SU-DHL-6 (cell line): ENCODE data around the gene CIZ1.

ENCODE experiments used
- EZH2phosphoT487 ChIP-seq: fragments of 200-600 bp; sonication (generic), shearing (Covaris generic); conservative IDR thresholded peaks from 2 replicates; pipeline ENCODE4 v1.6.1; 2018; ENCODE audit warnings: mild to moderate bottlenecking, antibody characterized with exemption, low read length, moderate library complexity, mixed read lengths
- TF ChIP-seq, protein P1 (sequence below): fragments of 200-600 bp; sonication (generic); IDR thresholded peaks from one replicate; pipeline ENCODE4 v1.5.1; 2017; ENCODE audit warnings: antibody characterized with exemption, mild to moderate bottlenecking, low read length, moderate library complexity; ENCODE audit not compliant: insufficient read depth, poor library complexity, severe bottlenecking

DNA sequence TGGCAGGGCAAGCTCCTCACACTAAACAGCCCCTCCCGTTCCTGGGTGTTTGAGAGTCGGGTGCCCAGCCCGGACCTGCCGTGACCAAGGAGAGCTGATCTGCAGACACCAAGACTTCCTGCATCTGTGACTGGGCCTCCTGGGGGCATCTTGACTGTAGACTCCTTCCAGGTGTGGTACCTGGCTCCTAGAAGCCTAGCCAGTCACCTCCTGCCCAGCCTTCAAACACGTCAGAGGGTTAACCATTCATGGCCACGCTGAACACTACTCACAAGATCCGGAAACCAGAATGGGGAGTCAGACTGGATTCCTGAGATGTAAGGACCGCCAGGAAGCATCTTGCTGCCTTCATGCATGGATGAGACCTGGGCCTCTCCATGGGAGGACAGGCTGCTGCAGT is 45.8 kb downstream of the CIZ1 start:
- TF ChIP-seq, protein P1, sequence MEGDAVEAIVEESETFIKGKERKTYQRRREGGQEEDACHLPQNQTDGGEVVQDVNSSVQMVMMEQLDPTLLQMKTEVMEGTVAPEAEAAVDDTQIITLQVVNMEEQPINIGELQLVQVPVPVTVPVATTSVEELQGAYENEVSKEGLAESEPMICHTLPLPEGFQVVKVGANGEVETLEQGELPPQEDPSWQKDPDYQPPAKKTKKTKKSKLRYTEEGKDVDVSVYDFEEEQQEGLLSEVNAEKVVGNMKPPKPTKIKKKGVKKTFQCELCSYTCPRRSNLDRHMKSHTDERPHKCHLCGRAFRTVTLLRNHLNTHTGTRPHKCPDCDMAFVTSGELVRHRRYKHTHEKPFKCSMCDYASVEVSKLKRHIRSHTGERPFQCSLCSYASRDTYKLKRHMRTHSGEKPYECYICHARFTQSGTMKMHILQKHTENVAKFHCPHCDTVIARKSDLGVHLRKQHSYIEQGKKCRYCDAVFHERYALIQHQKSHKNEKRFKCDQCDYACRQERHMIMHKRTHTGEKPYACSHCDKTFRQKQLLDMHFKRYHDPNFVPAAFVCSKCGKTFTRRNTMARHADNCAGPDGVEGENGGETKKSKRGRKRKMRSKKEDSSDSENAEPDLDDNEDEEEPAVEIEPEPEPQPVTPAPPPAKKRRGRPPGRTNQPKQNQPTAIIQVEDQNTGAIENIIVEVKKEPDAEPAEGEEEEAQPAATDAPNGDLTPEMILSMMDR, result no peak
- TF ChIP-seq EZH2phosphoT487, result no peak
